GM12878 (cell line): ENCODE results near the gene RNF13. TPM values are rescaled to one million over a fixed set of nuclear protein-coding genes. Genes with fewer than 3 reads are reported as not detected.

ENCODE experiments used
- ATAC-seq: fragments of 200-7000 bp; cut with Tn5 transposase; 3 replicates; pipeline ENCODE4 v1.9.1; 2020; ENCODE audit warnings: mild to moderate bottlenecking, moderate library complexity
- BruUV-seq: library from RNA; stranded (reverse); fragments of 400-500 nt; replicated peaks from 2 replicates; lab custom pipeline; 2021; lab: Mats Ljungman, UMichigan
- CTCF ChIA-PET: fragments of 300-600 bp; sonication (Branson Sonifier 250); formaldehyde crosslinking; extraction: SDS; loops from one replicate; lab custom pipeline; 2021; ENCODE audit warnings: inconsistent platforms; lab: Yijun Ruan, JAX
- POLR2A ChIA-PET: fragments of 350-600 bp; formaldehyde crosslinking; extraction: SDS; loops from one replicate; lab custom pipeline; 2021; ENCODE audit warnings: inconsistent platforms; lab: Charles Lee
- RAD21 ChIA-PET: fragments of 300-600 bp; sonication (Branson Sonifier 250); formaldehyde crosslinking; loops from one replicate; lab custom pipeline; 2023; ENCODE audit warnings: antibody characterized with exemption; ENCODE audit not compliant: unreplicated experiment; lab: Charles Lee
- SMC1A ChIA-PET: fragments of 300-600 bp; sonication (Branson Sonifier 250); formaldehyde crosslinking; loops from one replicate; lab custom pipeline; 2023; ENCODE audit not compliant: unreplicated experiment, uncharacterized antibody; lab: Charles Lee
- DNase-seq: peaks from one replicate; pipeline ENCODE4 v3.0.0-alpha.2; 2011; ENCODE audit warnings: low read depth, low spot score
- FAIRE-seq: peaks from 3 replicates; lab custom pipeline; 2011; peaks lifted over from hg19 to GRCh38; lab: Jason Lieb, UNC
- H2AFZ ChIP-seq: 2 replicates; pipeline ENCODE4 v1.6.0; 2011; ENCODE audit warnings: low read depth, low read length, control low read depth; ENCODE audit not compliant: control insufficient read depth
- H3K27ac ChIP-seq: 2 replicates; pipeline ENCODE4 v1.5.1; 2011; ENCODE audit warnings: control low read depth; ENCODE audit not compliant: control insufficient read depth, insufficient read depth
- H3K27me3 ChIP-seq, 2 experiments: replicated peaks in 1 of 2; 2 replicates each; pipeline versions ENCODE4 v1.6.0 to v1.6.1; 2011; ENCODE audit warnings: low read length in 1 of 2; ENCODE audit not compliant: control insufficient read depth in 2 of 2, insufficient read depth in 2 of 2
- H3K36me3 ChIP-seq, 2 experiments: 2 replicates each; pipeline ENCODE4 v1.5.1; 2011; ENCODE audit warnings: low read length in 1 of 2; ENCODE audit not compliant: control insufficient read depth in 2 of 2, insufficient read depth in 2 of 2
- H3K4me1 ChIP-seq: 2 replicates; pipeline ENCODE4 v1.6.1; 2011; ENCODE audit warnings: mild to moderate bottlenecking, low read length, moderate library complexity, mixed read lengths; ENCODE audit not compliant: control insufficient read depth, insufficient read depth
- H3K4me2 ChIP-seq: 2 replicates; pipeline ENCODE4 v1.6.0; 2011; ENCODE audit warnings: control low read depth; ENCODE audit not compliant: control insufficient read depth, insufficient read depth
- H3K4me3 ChIP-seq: fragments of 200-600 bp; sonication (generic); 2 replicates; pipeline ENCODE4 v1.5.1; 2016
- H3K79me2 ChIP-seq: 2 replicates; pipeline ENCODE4 v1.6.0; 2011; ENCODE audit warnings: low read length; ENCODE audit not compliant: control insufficient read depth, insufficient read depth
- H3K9ac ChIP-seq: 2 replicates; pipeline ENCODE4 v1.8.0; 2011; ENCODE audit warnings: low read length, control low read depth, mixed read lengths; ENCODE audit not compliant: control insufficient read depth, insufficient read depth
- H3K9me3 ChIP-seq: replicated peaks from 3 replicates; pipeline ENCODE4 v1.5.1; 2011; ENCODE audit warnings: mild to moderate bottlenecking, low read length; ENCODE audit not compliant: control insufficient read depth, insufficient read depth
- H4K20me1 ChIP-seq: 2 replicates; pipeline ENCODE4 v1.6.0; 2011; ENCODE audit not compliant: control insufficient read depth, insufficient read depth
- ASH2L ChIP-seq: fragments of 300-600, 200-600 bp; sonication (generic); IDR thresholded peaks from 2 replicates; pipeline ENCODE4 v1.6.1; 2017; ENCODE audit warnings: low read depth, mild to moderate bottlenecking, borderline replicate concordance
- ATF2 ChIP-seq: IDR thresholded peaks from 2 replicates; pipeline ENCODE4 v1.6.1; 2012; ENCODE audit warnings: low read length, inconsistent platforms
- EP300 ChIP-seq, 2 experiments: fragments of 150-350 bp in 1 of 2; IDR thresholded peaks; 2 replicates each; pipeline ENCODE4 v1.6.1; 2011 to 2012; ENCODE audit warnings: low read depth in 2 of 2, low read length in 2 of 2, borderline replicate concordance in 1 of 2, improper control_type of control experiment in 1 of 2, inconsistent platforms in 1 of 2; ENCODE audit not compliant: control insufficient read depth in 1 of 2
- ESRRA ChIP-seq: IDR thresholded peaks from 2 replicates; pipeline ENCODE4 v1.6.1; 2012; ENCODE audit warnings: mild to moderate bottlenecking, low read length, improper control_type of control experiment
- IKZF1 ChIP-seq: fragments of 450-650 bp; conservative IDR thresholded peaks from 2 replicates; pipeline ENCODE4 v1.6.1; 2017; ENCODE audit warnings: antibody characterized with exemption, mild to moderate bottlenecking
- IKZF2 ChIP-seq, 2 experiments: fragments of 450-650 bp; IDR thresholded peaks; 2 replicates each; pipeline ENCODE4 v1.6.1; 2017; ENCODE audit warnings: mild to moderate bottlenecking in 2 of 2, moderate library complexity in 2 of 2
- MEF2B ChIP-seq: fragments of 450-650 bp; IDR thresholded peaks from 2 replicates; pipeline ENCODE4 v1.6.1; 2018; ENCODE audit warnings: mild to moderate bottlenecking, moderate library complexity; ENCODE audit not compliant: partially characterized antibody, poor library complexity, severe bottlenecking
- MTA2 ChIP-seq: fragments of 450-650 bp; IDR thresholded peaks from 2 replicates; pipeline ENCODE4 v1.6.1; 2016; ENCODE audit warnings: low read depth, mild to moderate bottlenecking, moderate library complexity
- NR2F1 ChIP-seq: fragments of 450-650 bp; conservative IDR thresholded peaks from 2 replicates; pipeline ENCODE4 v1.6.1; 2017; ENCODE audit warnings: mild to moderate bottlenecking
- PAX5 ChIP-seq: IDR thresholded peaks from 2 replicates; pipeline ENCODE4 v1.6.1; 2011; ENCODE audit warnings: low read depth, low read length, borderline replicate concordance
- SKIL ChIP-seq: fragments of 450-650 bp; IDR thresholded peaks from 2 replicates; pipeline ENCODE4 v1.6.1; 2017; ENCODE audit warnings: mild to moderate bottlenecking, low read depth, inconsistent platforms; ENCODE audit not compliant: poor library complexity, severe bottlenecking
- SMAD5 ChIP-seq: IDR thresholded peaks from 2 replicates; pipeline ENCODE4 v1.6.1; 2016; ENCODE audit warnings: antibody characterized with exemption, low read depth
- TARDBP ChIP-seq: IDR thresholded peaks from 2 replicates; pipeline ENCODE4 v1.6.1; 2016; ENCODE audit warnings: borderline replicate concordance
- YBX1 ChIP-seq: fragments of 450-650 bp; IDR thresholded peaks from 2 replicates; pipeline ENCODE4 v1.6.1; 2016; ENCODE audit warnings: antibody characterized with exemption
- ZNF217 ChIP-seq: fragments of 450-650 bp; IDR thresholded peaks from 2 replicates; pipeline ENCODE4 v1.6.1; 2017; ENCODE audit warnings: antibody characterized with exemption, mild to moderate bottlenecking
- ZNF592 ChIP-seq: fragments of 450-650 bp; IDR thresholded peaks from 2 replicates; pipeline ENCODE4 v1.6.1; 2017; ENCODE audit warnings: mild to moderate bottlenecking, moderate library complexity
- ZZZ3 ChIP-seq: IDR thresholded peaks from 2 replicates; pipeline ENCODE4 v1.6.1; 2011; ENCODE audit warnings: low read depth; ENCODE audit not compliant: control insufficient read depth, insufficient read length
- WGBS: methylation state at CpG from one replicate; pipeline ENCODE4 v1.1.6; 2016; ENCODE audit warnings: low lambda C conversion rate; ENCODE audit not compliant: insufficient replicate concordance, insufficient coverage; ENCODE audit errors: missing lambda C conversion rate; 5-methylcytosine and 5-hydroxymethylcytosine counted together
- in situ Hi-C: fragments of 300-500 bp; cut with MboI; formaldehyde crosslinking; loops from 9 replicates; pipeline ENCODE4 v1.14.3; 2018; ENCODE audit warnings: mixed read lengths
- intact Hi-C: fragments of 100-400 bp; cut with micrococcal nuclease; formaldehyde crosslinking; loops from one replicate; pipeline ENCODE4 v1.14.2; 2022; ENCODE audit not compliant: unreplicated experiment
- polyA plus RNA-seq, 11 experiments: library from polyadenylated mRNA; depleted of rRNA in 4 of 11; unstranded in 6 of 11; stranded (reverse) in 5 of 11; fragments of >200 nt; fragmentation: Nextera tagmentation in 4 of 11; fragmentation: Illumina TruSeq in 1 of 11; extraction: Ambion mirVana in 4 of 11; extraction: Trizol in 1 of 11; gene quantifications; 1 replicate in 1 of 11; 2 replicates in 10 of 11; pipeline versions ENCODE4 v1.2.1 to v1.2.3, GENCODE V29; 2011 to 2016; ENCODE audit warnings: inconsistent platforms in 2 of 11, missing spikeins in 2 of 11, low read depth in 1 of 11
- total RNA-seq, 4 experiments: library from RNA; depleted of rRNA in 3 of 4; stranded (reverse); fragments of >200 nt in 3 of 4; fragmentation: Illumina TruSeq in 1 of 4; extraction: Trizol in 1 of 4; gene quantifications; 2 replicates each; pipeline versions ENCODE4 v1.2.1 to v1.2.3, GENCODE V29; 2013 to 2021

Gene RNF13
- total and polyA plus RNA-seq, 10 of the 15 experiments (the other 5 are each of a cell fraction or from before 2014, with no cell fraction given) = 18.9 to 73.4 (median 36.7) TPM

GRCh38 chr3:149963485-149963884 lies 150.5 kb downstream of the RNF13 start:
- Histone ChIP-seq H3K79me2 (no peaks in the 10 kb centered on the region), H3K9me3 (no peaks in the 10 kb centered on the region), H3K4me1 (no peaks in the 10 kb centered on the region), H2AFZ (no peak overlapping the region), H3K9ac (no peak overlapping the region), H3K36me3 (no peaks in the 10 kb centered on the region), H3K4me2 (no peak overlapping the region), H3K27me3 (no peaks in the 10 kb centered on the region), H4K20me1 (no peaks in the 10 kb centered on the region), H3K4me3 (no peak overlapping the region), H3K27ac (no peak overlapping the region)
- CTCF ChIA-PET = interaction anchor here (1.3 to 8.0 kb wide), 3 partner anchors 26 to 257 kb away, joined by 3 to 128 read pairs (median 8); no protein-coding TSS in a partner anchor
- ATAC-seq = peak; percentile 53
- intact Hi-C loops = loop anchor here (10.0 kb wide), 1 partner anchor 531 kb away; no protein-coding TSS in a partner anchor
- DNase-seq = no peak
- BruUV-seq = no TSS peak
- RAD21 ChIA-PET = interaction anchor here (9.3 kb wide), 1 partner anchor 220 kb away, joined by 111 read pairs; no protein-coding TSS in a partner anchor
- in situ Hi-C loops = loop anchor here (25.0 kb wide), 1 partner anchor 549 kb away; no protein-coding TSS in a partner anchor
- SMC1A ChIA-PET = interaction anchor here (0.6 to 5.7 kb wide), 4 partner anchors 17 to 257 kb away, joined by 3 to 90 read pairs (median 4); no protein-coding TSS in a partner anchor
- POLR2A ChIA-PET = no interaction called here
- FAIRE-seq = no peak
- 50% methylated on average over 2 of the region's 2 CpGs for WGBS
- TF ChIP-seq EP300 (IDR thresholded peaks at IDR 0.05; ENCODE audit: borderline replicate concordance in 1 of 2, control insufficient read depth in 1 of 2, low read depth in 2 of 2, low read length in 2 of 2) (peak in 1 of 2 experiments; percentile 23; a peak in 1 of 4 replicates), ATF2 (no peak), TARDBP (no peak), SMAD5 (no peak), ZNF217 (no peak; the same call in 1 of the 2 replicates), PAX5 (no peak), MTA2 (peak; percentile 86), IKZF1 (0 out of 2 replicates have a peak, but pooled peaks have one; percentile 15), YBX1 (no peak), ESRRA (no peak), IKZF2 (IDR thresholded peaks at IDR 0.05) (0 out of 4 replicates have a peak, but pooled peaks of 1 of the 2 experiments have one; percentile 9), NR2F1 (peak; percentile 72), SKIL (peak; percentile 25), ZZZ3 (no peak), MEF2B (peak; percentile 66), ZNF592 (no peak), ASH2L (no peak)
